AG09309 (cell line): Measurements from ENCODE around the gene NYAP2.

Source experiments
- DNase-seq: peaks from one replicate; pipeline ENCODE4 v3.0.0-alpha.2; 2010; ENCODE audit warnings: low read depth
- H3K4me3 ChIP-seq: 2 replicates; pipeline ENCODE4 v1.5.1; 2011; ENCODE audit warnings: mild to moderate bottlenecking, low read depth, low read length, moderate library complexity; ENCODE audit not compliant: control insufficient read depth
- CTCF ChIP-seq: IDR thresholded peaks from 2 replicates; pipeline ENCODE4 v1.5.1; 2011; ENCODE audit warnings: mild to moderate bottlenecking, low read depth, low read length, inconsistent platforms; ENCODE audit not compliant: insufficient read depth, control insufficient read depth; ENCODE audit errors: missing control alignments

The NYAP2 gene

GRCh38 chr2:225640550-225640949 is 241.0 kb downstream of the NYAP2 start:
- no peak for DNase-seq
- H3K4me3 ChIP-seq, result no peak overlapping the region
- TF ChIP-seq CTCF, result no peak

GRCh38 chr2:225649274-225649673 is 249.8 kb downstream of the NYAP2 start:
- no peak overlapping the region for H3K4me3 ChIP-seq
- no peak for DNase-seq
- TF ChIP-seq CTCF, result no peak

- no peak for TF ChIP-seq CTCF
- no peak for DNase-seq
- H3K4me3 ChIP-seq, result no peak overlapping the region
Measured at GRCh38 chr2:225650041-225650440, 250.5 kb downstream of the NYAP2 start.

- H3K4me3 ChIP-seq, result no peak overlapping the region
- peak; percentile 87 for TF ChIP-seq CTCF
- no peak for DNase-seq
Measured at GRCh38 chr2:225660262-225661131, 261.0 kb downstream of the NYAP2 start.

- DNase-seq, result no peak
- no peak for TF ChIP-seq CTCF
Measured at GRCh38 chr2:225662101-225662500, 262.6 kb downstream of the NYAP2 start.

GRCh38 chr2:225667445-225667844 is 267.9 kb downstream of the NYAP2 start:
- no peak for DNase-seq
- no peak overlapping the region for H3K4me3 ChIP-seq
- no peak for TF ChIP-seq CTCF

More at GRCh38 chr2:225662101-225662500, 262.6 kb downstream of the NYAP2 start:
- no peak overlapping the region for H3K4me3 ChIP-seq
